GM23338 (cell line): ENCODE data around the gene NTRK3. TPM values are rescaled to one million over a fixed set of nuclear protein-coding genes. Genes with fewer than 3 reads are reported as not detected.

Experiments used
- ETS1 ChIP-seq: IDR thresholded peaks from 2 replicates; pipeline ENCODE4 v1.6.1; 2016; ENCODE audit warnings: antibody characterized with exemption
- EZH2 ChIP-seq: fragments of 200-600 bp; sonication (generic); IDR thresholded peaks from one replicate; pipeline ENCODE4 v1.8.0; 2017; ENCODE audit warnings: antibody characterized with exemption, mild to moderate bottlenecking, low read depth; ENCODE audit not compliant: unreplicated experiment
- EZH2phosphoT487 ChIP-seq: fragments of 200-600 bp; sonication (generic); IDR thresholded peaks from one replicate; pipeline ENCODE4 v1.8.1; 2018; ENCODE audit warnings: antibody characterized with exemption; ENCODE audit not compliant: unreplicated experiment
- REST ChIP-seq: IDR thresholded peaks from one replicate; pipeline ENCODE4 v1.6.1; 2018; ENCODE audit warnings: antibody characterized with exemption; ENCODE audit not compliant: unreplicated experiment
- ZNF462 ChIP-seq: fragments of 250-450 bp; sonication (Bioruptor Pico); IDR thresholded peaks from 2 replicates; pipeline ENCODE4 v1.5.0; 2020; ENCODE audit warnings: mild to moderate bottlenecking, moderate library complexity
- polyA plus RNA-seq: library from polyadenylated mRNA; unstranded; fragments of >200 nt; fragmentation: Nextera tagmentation; extraction: Ambion mirVana; gene quantifications from 2 replicates; pipeline ENCODE4 v1.2.1, GENCODE V29; 2016
- total RNA-seq: library from RNA; depleted of rRNA; stranded (reverse); fragments of >200 nt; shearing (Covaris generic); gene quantifications from 2 replicates; pipeline ENCODE4 v1.2.3, GENCODE V29; 2014

Gene NTRK3
- total and polyA plus RNA-seq, 2 experiments from 2014 or later = 3.1 to 5.3 TPM

GRCh38 chr15:87986776-87987175 lies 269.8 kb downstream of the NTRK3 start (continued):
- TF ChIP-seq ZNF462 (CRISPR knock-in tag) = no peak
- no peak for TF ChIP-seq EZH2
- TF ChIP-seq ETS1 = no peak
- no peak for TF ChIP-seq EZH2phosphoT487
- no peak for TF ChIP-seq REST
